Suprapubic skin (tissue), 4 donors: Measurements from ENCODE around the gene RIMBP2. TPM values are rescaled to one million over a fixed set of nuclear protein-coding genes. Genes with fewer than 3 reads are reported as not detected.

ENCODE experiments used
- DNase-seq, 2 donors: peaks; one replicate each; pipeline ENCODE4 v3.0.0-alpha.2; 2019; ENCODE audit warnings: low spot score in 2 of 2
- H3K27ac ChIP-seq: fragments of 200-600 bp; sonication (generic); one replicate; pipeline ENCODE4 v1.5.1; 2019
- H3K27me3 ChIP-seq: fragments of 200-600 bp; sonication (generic); one replicate; pipeline ENCODE4 v1.5.1; 2019
- H3K36me3 ChIP-seq: fragments of 200-600 bp; sonication (generic); one replicate; pipeline ENCODE4 v1.5.1; 2019
- H3K4me1 ChIP-seq: fragments of 200-600 bp; sonication (generic); one replicate; pipeline ENCODE4 v1.5.1; 2019
- H3K4me3 ChIP-seq: fragments of 200-600 bp; sonication (generic); one replicate; pipeline ENCODE4 v1.5.1; 2019; ENCODE audit warnings: mild to moderate bottlenecking
- H3K9me3 ChIP-seq: fragments of 200-600 bp; sonication (generic); one replicate; pipeline ENCODE4 v1.5.1; 2019
- EP300 ChIP-seq: sonication (generic); formaldehyde crosslinking; IDR thresholded peaks from one replicate; pipeline ENCODE4 v1.6.1; 2017; ENCODE audit warnings: antibody characterized with exemption
- POLR2A ChIP-seq, 2 donors: fragments of 450-650 bp; IDR thresholded peaks; one replicate each; pipeline ENCODE4 v1.6.1; 2017; ENCODE audit warnings: antibody characterized with exemption in 2 of 2, mild to moderate bottlenecking in 2 of 2, moderate library complexity in 2 of 2
- POLR2AphosphoS5 ChIP-seq, 3 donors: sonication (generic); formaldehyde crosslinking; IDR thresholded peaks; one replicate each; pipeline ENCODE4 v1.6.1; 2017; ENCODE audit warnings: antibody characterized with exemption in 3 of 3
- WGBS: methylation state at CpG from one replicate; pipeline ENCODE4 v1.1.5; 2018; 5-methylcytosine and 5-hydroxymethylcytosine counted together
- total RNA-seq, 4 donors: library from RNA; depleted of rRNA; stranded (reverse); fragments of >200 nt; gene quantifications; one replicate each; pipeline ENCODE4 v1.1.0, GENCODE V29; 2016
- TF ChIP-seq, protein P1 (sequence below), 2 donors: fragments of 200-600 bp in 1 of 2; fragments of 450-650 bp in 1 of 2; sonication (generic) in 1 of 2; IDR thresholded peaks; one replicate each; pipeline ENCODE4 v1.5.1; 2016 to 2019; ENCODE audit warnings: antibody characterized with exemption in 2 of 2, mild to moderate bottlenecking in 1 of 2, moderate library complexity in 1 of 2

Gene RIMBP2
- total RNA-seq, 4 donors from 2014 or later = 2.1 to 21.8 (median 3.0) TPM

DNA sequence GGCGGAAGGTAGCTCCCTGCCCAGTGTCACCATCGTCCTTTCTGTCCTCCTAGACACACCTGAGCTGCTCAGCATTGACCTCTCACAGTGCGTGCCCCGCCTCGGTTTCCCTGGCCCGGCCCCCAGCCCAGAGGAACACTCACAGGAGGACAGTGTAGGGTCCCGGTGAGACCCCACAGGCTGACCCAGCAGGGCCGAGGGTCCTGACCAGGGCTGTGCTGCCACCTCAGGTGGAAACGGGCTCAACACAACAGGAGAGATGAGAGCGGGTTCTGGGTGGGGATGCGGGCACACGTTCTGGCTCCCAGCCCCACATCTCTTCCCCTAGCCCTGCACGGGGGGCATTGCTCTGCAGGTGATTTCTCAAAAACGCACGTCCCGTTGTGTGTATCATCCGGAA is 280.3 kb downstream of the RIMBP2 start:
- Histone ChIP-seq H3K4me1 (no peaks in the 10 kb centered on the region), H3K27me3 (no peaks in the 10 kb centered on the region), H3K4me3 (no peak overlapping the region), H3K9me3 (no peaks in the 10 kb centered on the region), H3K27ac (no peak overlapping the region), H3K36me3 (peaks cover 5% of the 10 kb centered on the region)
- TF ChIP-seq EP300 (no peak), POLR2A (IDR thresholded peaks at IDR 0.05) (no peak), POLR2AphosphoS5 (IDR thresholded peaks at IDR 0.05) (no peak)
- TF ChIP-seq, protein P1, sequence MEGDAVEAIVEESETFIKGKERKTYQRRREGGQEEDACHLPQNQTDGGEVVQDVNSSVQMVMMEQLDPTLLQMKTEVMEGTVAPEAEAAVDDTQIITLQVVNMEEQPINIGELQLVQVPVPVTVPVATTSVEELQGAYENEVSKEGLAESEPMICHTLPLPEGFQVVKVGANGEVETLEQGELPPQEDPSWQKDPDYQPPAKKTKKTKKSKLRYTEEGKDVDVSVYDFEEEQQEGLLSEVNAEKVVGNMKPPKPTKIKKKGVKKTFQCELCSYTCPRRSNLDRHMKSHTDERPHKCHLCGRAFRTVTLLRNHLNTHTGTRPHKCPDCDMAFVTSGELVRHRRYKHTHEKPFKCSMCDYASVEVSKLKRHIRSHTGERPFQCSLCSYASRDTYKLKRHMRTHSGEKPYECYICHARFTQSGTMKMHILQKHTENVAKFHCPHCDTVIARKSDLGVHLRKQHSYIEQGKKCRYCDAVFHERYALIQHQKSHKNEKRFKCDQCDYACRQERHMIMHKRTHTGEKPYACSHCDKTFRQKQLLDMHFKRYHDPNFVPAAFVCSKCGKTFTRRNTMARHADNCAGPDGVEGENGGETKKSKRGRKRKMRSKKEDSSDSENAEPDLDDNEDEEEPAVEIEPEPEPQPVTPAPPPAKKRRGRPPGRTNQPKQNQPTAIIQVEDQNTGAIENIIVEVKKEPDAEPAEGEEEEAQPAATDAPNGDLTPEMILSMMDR (IDR thresholded peaks at IDR 0.05) = no peak
- peak in 1 of 2 donors; percentile 59 for DNase-seq
- 90% methylated on average over 7 of the region's 17 CpGs for WGBS

DNA sequence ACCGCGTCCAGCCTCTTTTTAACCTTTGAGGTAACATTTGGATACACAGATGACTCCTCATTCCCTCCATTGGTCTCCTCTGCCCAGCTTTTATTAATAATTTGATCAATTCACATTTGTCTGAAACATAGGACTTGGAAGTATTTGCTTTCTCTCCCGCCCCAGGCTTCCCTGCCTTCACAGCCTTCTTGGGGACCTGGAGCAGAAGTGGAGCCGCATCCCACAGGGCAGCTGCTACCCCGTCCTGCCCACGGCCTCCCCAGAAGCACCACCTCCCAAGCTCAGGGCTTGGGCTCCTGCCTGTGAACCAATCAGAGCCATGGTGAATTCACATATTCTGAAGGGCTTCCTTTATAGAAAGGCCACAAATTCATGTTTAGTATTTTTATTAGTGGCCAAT is 280.8 kb downstream of the RIMBP2 start:
- no peaks in the 10 kb centered on the region for H3K9me3 ChIP-seq
- no peak overlapping the region for H3K4me3 ChIP-seq
- peak in 1 of 2 donors; percentile 31 for DNase-seq
- H3K36me3 ChIP-seq = peaks cover 5% of the 10 kb centered on the region
- H3K4me1 ChIP-seq = no peaks in the 10 kb centered on the region
- H3K27ac ChIP-seq = no peak overlapping the region
- TF ChIP-seq POLR2AphosphoS5 (IDR thresholded peaks at IDR 0.05) (no peak), POLR2A (IDR thresholded peaks at IDR 0.05) (no peak), EP300 (no peak)
- TF ChIP-seq, protein P1 (IDR thresholded peaks at IDR 0.05) = no peak
- no peaks in the 10 kb centered on the region for H3K27me3 ChIP-seq
- WGBS = 94% methylated on average over 6 of the region's 6 CpGs

DNA sequence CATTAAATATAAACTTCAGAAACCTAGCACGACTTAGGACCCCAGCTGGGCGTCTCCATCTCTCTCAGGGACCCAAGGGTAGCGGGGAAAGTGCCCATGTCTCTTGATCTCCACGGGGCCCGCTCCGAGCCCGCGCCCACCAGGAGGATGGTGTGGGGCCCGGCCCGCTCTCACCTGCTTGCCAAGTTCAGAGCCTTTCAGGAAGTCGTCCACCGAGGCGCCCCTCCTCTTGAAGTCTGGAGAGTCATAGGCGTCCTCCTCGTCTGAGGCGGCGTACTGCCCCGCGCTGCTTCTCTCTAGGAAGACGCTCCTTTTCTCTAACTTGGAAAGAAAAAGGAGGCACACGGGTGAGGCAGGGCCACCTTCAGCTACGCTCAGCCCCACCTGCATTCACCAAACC is 281.5 kb downstream of the RIMBP2 start:
- no peak for TF ChIP-seq POLR2A (IDR thresholded peaks at IDR 0.05)
- DNase-seq = peak; percentile 48 to 69
- WGBS = 89% methylated on average over 21 of the region's 22 CpGs
- no peak overlapping the region for H3K4me3 ChIP-seq
- H3K27ac ChIP-seq = no peak overlapping the region
- H3K4me1 ChIP-seq = no peaks in the 10 kb centered on the region
- H3K9me3 ChIP-seq = no peaks in the 10 kb centered on the region
- no peaks in the 10 kb centered on the region for H3K27me3 ChIP-seq
- H3K36me3 ChIP-seq = peaks cover 5% of the 10 kb centered on the region

DNA sequence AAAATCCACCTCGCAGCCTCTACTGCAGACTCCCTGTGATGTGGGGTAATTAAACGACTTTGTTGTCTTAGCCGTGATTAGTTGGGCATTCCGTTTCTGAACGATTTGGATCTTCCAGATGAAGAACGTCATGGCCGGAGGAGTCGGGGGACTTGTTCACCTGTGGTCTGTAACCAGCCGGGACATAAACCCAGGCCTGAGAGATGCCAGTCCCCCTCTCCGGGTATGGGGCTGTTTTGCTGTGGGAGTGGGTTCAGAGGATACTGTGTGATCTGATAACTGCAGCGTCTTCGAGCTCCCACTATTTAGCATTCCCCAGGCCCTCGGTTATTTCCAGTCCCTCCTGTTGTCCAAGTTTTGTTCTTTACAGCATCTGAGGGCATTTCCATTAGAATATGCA is 282.3 kb downstream of the RIMBP2 start:
- peaks cover 5% of the 10 kb centered on the region for H3K36me3 ChIP-seq
- no peaks in the 10 kb centered on the region for H3K9me3 ChIP-seq
- DNase-seq = peak in 1 of 2 donors; percentile 70
- WGBS = 93% methylated on average over 13 of the region's 13 CpGs
- H3K27me3 ChIP-seq = no peaks in the 10 kb centered on the region
- H3K4me1 ChIP-seq = no peaks in the 10 kb centered on the region
- no peak overlapping the region for H3K27ac ChIP-seq
- TF ChIP-seq, protein P1 (IDR thresholded peaks at IDR 0.05) = no peak
- TF ChIP-seq EP300 = no peak
- TF ChIP-seq POLR2A (IDR thresholded peaks at IDR 0.05) = no peak
- TF ChIP-seq POLR2AphosphoS5 (IDR thresholded peaks at IDR 0.05) = no peak
- no peak overlapping the region for H3K4me3 ChIP-seq

DNA sequence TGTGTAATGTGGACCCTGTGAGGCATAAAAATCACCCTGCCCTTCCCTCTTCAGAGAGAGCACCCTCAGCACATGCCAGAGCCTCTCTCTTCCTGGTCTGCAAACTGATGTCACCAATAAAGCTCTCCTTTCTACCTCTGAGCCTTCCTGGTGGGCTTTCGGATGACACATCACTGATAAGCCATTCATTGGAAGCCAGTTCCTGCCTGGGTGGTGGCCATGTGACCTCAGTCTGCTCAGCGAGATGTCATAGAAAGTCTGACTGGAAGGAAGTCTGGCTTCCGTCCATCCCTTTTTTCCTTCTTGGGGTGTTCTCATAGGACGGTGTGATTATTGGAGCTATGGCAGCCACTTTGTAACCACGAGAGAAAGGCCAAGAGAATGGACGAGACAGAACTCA is 282.7 kb downstream of the RIMBP2 start:
- 96% methylated on average over 6 of the region's 6 CpGs for WGBS
- no peaks in the 10 kb centered on the region for H3K4me1 ChIP-seq
- peaks cover 5% of the 10 kb centered on the region for H3K36me3 ChIP-seq
- no peaks in the 10 kb centered on the region for H3K27me3 ChIP-seq
- H3K27ac ChIP-seq = no peak overlapping the region
- DNase-seq = no peak
- TF ChIP-seq EP300 = no peak
- TF ChIP-seq POLR2A (IDR thresholded peaks at IDR 0.05) = no peak
- no peak for TF ChIP-seq POLR2AphosphoS5 (IDR thresholded peaks at IDR 0.05)
- TF ChIP-seq, protein P1 (IDR thresholded peaks at IDR 0.05) = no peak
- no peak overlapping the region for H3K4me3 ChIP-seq
- H3K9me3 ChIP-seq = no peaks in the 10 kb centered on the region

DNA sequence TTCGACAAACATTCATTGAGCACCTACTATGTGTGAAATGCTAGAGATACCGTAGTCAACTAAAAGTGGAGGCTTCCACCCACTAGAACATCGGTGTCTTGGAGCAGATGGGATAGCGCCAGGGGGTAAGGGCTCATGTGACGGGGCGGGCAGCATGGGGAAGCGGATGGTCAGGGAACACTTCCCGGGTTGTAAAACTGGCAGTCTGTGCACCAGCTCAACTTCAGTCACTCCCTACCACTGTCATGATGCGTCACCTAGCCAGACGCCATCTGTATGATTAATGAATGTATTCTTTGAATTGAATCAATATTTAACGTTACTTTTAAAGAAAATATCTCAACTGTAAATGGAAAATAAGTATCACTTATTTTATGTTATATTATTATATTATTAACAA is 284.9 kb downstream of the RIMBP2 start:
- peaks cover 5% of the 10 kb centered on the region for H3K36me3 ChIP-seq

More for the DNA sequence above, 284.9 kb downstream of the RIMBP2 start:
- TF ChIP-seq POLR2A (IDR thresholded peaks at IDR 0.05) (no peak), POLR2AphosphoS5 (IDR thresholded peaks at IDR 0.05) (no peak), EP300 (no peak)
- TF ChIP-seq, protein P1 (IDR thresholded peaks at IDR 0.05) = no peak
- Histone ChIP-seq H3K4me3 (no peak overlapping the region), H3K27me3 (no peaks in the 10 kb centered on the region), H3K27ac (no peak overlapping the region), H3K4me1 (no peaks in the 10 kb centered on the region), H3K9me3 (no peaks in the 10 kb centered on the region)
- 94% methylated on average over 11 of the region's 11 CpGs for WGBS
- peak; percentile 14 to 40 for DNase-seq
